VCaP (cell line): ENCODE results near the gene TMPRSS4.

Experiments
- H3K27ac ChIP-seq: fragments of 450-650 bp; 2 replicates; pipeline ENCODE4 v1.5.1; 2017
- TF ChIP-seq, protein P1 (sequence below): fragments of 450-650 bp; conservative IDR thresholded peaks from 2 replicates; pipeline ENCODE4 v1.5.1; 2017; ENCODE audit warnings: mild to moderate bottlenecking, moderate library complexity

TMPRSS4 gene

DNA sequence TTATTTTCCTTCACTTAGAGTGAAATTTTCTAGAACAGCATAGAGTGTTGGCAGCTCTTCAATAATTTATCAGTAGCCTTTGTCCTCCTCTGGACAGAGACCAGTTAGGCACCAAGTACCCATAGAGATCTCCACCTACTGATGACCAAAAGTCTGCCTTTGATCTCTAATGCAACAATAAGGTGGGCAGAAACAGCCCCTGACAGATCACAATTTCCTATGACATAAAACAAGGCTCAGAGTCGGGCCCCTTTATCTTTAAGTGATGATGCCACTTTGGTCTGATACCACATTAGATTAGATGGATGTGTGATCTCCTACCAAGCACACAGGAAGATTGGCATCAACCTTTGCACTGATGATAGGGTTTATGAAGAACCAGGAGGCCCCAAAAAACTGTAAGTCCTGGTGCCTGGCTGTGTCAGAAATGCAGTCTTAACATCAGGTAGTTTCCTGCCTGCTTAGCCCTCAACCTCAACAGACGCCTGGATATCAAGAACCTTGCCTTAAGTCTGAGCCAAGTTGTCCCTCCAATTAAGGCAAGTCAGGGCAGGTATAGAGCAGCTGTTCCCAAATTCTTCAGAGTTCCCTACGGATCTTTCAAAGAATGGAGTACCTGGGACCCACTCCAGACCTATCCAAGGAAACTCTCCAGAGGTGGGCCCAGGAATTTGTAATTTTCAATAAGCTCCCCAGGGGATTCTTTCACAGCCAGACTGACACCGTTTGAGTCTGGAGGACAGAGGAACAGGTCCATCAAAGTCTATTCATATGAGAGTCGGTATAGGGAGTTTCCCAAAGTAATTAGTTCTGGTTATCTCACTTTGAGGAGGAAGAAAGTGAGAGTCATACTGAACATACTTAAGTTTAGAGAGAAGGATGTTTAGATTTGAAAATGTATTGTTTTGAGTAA lies 30.6 kb upstream of the TMPRSS4 start:
- H3K27ac ChIP-seq = no peak overlapping the region
- TF ChIP-seq, protein P1, sequence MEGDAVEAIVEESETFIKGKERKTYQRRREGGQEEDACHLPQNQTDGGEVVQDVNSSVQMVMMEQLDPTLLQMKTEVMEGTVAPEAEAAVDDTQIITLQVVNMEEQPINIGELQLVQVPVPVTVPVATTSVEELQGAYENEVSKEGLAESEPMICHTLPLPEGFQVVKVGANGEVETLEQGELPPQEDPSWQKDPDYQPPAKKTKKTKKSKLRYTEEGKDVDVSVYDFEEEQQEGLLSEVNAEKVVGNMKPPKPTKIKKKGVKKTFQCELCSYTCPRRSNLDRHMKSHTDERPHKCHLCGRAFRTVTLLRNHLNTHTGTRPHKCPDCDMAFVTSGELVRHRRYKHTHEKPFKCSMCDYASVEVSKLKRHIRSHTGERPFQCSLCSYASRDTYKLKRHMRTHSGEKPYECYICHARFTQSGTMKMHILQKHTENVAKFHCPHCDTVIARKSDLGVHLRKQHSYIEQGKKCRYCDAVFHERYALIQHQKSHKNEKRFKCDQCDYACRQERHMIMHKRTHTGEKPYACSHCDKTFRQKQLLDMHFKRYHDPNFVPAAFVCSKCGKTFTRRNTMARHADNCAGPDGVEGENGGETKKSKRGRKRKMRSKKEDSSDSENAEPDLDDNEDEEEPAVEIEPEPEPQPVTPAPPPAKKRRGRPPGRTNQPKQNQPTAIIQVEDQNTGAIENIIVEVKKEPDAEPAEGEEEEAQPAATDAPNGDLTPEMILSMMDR = no peak

DNA sequence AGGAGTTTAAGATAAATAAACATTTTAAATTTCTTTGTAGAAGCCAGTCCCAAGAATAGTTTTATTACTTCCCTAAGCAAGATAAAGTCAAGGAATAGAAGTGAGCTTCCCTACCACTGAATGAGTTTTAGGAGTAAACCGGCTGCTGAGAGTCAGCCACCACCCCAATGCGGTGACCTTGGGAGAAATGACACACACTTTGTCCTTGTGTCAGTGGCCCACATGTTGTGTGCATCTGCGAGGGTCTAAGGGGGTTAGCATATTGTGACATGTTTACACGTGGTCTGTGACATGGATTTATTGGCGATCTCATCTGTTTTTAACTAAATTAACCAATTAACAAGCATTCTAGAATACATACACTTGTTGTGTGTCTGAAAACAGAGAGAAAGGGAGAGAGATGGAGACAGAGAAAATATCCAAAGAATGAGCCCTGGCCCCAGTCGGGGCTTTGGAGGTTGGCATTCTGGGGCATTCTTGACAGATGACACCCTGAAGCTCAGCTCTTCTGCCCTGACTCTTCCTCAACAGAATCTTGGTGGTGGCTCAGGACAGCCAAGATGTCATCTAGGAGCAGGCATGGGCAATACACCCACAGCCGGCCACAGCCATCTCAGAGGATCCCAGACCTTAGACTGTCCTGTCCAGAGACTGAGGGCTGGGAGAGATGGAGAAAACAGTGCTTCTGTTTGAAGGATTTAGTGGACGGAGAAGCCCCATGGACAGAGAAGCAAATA lies 29.7 kb upstream of the TMPRSS4 start:
- no peak overlapping the region for H3K27ac ChIP-seq
- TF ChIP-seq, protein P1 = no peak

DNA sequence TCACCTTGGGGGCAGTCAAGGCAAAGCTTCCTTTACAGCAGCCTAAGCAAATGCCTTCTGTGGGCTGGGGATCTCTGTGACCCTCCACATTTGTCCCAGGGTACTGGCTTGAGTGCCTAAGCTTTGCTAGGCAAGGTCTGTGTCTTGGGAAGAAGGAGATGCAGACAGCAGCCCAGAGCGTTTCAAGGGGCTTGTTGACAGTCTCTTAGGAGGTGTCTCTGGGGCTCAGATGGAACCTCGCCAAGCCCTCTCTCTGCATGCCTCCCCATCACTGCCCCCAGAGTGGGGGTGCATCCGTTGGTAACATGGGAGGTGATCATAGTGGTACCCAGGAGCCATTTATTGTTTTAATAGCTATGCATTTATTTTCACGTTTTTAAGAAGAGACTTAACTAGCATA lies 29.1 kb upstream of the TMPRSS4 start:
- no peak overlapping the region for H3K27ac ChIP-seq
- TF ChIP-seq, protein P1 = no peak

DNA sequence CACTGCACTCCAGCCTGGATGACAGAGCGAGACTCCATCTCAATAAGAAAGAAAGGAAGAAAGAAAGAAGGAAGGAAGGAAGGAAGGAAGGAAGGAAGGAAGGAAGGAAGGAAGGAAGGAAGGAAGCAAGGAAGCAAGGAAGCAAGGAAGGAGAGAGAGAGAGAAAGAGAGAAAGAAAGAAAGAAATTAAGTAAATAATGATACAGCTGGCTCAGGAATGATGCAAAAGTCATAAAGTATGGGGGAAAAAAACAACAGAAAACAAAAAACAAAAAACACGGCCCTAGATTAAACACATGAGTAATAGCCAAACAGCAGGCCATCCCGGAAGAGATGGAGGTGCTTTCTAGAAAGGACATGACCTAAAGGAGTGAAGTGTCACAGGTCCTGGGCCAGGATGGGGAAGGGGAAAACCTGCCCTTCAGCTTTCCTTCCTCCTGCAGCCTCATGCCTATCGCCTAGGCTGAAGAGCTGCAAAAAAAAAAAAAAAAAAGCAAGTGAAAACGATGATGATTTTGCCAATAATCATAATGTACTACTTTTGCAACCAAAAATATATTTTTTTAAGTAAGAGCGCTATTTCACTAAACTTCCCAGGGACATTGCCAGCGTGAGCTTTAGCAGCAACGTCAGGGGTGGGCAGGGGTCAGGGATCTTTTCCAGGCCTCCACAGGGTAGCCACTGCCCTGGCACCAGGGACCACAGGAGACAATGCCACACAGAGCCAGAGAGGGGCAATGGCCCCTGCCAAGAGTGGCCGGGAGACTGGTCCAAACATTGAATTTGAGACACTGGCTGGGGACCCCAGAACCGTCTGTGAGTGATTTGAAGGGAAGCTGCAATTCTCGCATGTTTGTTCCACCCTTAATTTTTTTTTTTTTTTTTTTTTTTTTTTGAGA lies 28.2 kb upstream of the TMPRSS4 start:
- TF ChIP-seq, protein P1 = no peak
- no peak overlapping the region for H3K27ac ChIP-seq

DNA sequence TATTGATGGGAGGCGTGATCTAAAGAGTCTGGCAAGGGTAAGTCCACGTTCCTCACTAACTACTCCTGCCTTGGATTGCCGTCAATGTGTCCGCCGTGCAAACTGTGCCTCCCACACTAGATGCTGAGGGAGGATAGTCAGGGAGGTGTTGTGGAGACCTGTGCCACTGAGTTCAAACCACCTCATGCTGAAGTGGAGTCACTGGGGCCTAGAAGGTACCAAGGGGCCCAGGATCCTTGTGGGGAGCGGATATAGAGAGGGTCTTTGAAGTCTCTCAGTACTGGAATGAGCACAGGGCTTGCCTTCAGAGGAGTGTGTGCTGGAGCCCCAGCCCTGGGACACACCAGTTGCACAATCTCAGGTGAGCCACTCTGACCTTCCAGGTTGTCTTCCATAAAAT lies 27.1 kb upstream of the TMPRSS4 start:
- TF ChIP-seq, protein P1 = no peak
- no peak overlapping the region for H3K27ac ChIP-seq

DNA sequence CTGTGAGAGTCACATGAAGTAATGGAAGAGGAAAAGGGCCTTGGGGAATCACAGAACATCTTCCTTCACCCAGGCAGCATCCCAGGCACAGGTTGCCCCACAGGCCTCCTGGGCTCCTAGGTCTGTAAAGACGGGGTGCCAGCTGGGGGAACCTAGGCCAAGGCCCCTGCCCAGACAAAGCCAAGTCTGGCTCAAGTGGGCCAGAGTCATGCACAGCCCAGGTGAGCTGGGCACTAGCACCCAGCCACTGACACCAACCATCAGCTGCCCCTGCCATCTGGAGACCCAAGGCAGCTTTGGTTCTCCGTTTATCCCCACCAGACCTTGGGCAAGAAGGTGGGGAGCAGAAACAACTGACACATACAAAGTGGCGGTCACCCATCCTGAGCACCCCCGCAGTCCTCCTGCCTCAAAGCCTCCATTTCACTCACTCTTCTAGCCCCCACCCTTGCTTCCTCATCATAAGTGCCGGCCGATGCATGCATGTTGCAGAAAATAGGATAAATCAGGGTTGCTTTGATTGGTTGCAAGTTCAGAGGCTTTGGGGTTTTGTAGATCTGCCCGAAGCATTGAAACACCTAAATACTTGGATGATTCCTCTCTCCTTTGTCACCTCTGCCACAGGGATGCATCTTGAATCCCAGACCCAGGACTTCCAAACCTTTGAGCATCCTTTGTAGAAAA lies 26.5 kb upstream of the TMPRSS4 start:
- no peak overlapping the region for H3K27ac ChIP-seq
- TF ChIP-seq, protein P1 = no peak
